HS-27A (cell line): ENCODE measurements around the gene TBC1D14.

Experiments
- DNase-seq: peaks from one replicate; pipeline ENCODE4 v3.0.0-alpha.2; 2012; ENCODE audit warnings: low read depth, missing footprints

Gene TBC1D14, protein sequence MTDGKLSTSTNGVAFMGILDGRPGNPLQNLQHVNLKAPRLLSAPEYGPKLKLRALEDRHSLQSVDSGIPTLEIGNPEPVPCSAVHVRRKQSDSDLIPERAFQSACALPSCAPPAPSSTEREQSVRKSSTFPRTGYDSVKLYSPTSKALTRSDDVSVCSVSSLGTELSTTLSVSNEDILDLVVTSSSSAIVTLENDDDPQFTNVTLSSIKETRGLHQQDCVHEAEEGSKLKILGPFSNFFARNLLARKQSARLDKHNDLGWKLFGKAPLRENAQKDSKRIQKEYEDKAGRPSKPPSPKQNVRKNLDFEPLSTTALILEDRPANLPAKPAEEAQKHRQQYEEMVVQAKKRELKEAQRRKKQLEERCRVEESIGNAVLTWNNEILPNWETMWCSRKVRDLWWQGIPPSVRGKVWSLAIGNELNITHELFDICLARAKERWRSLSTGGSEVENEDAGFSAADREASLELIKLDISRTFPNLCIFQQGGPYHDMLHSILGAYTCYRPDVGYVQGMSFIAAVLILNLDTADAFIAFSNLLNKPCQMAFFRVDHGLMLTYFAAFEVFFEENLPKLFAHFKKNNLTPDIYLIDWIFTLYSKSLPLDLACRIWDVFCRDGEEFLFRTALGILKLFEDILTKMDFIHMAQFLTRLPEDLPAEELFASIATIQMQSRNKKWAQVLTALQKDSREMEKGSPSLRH

DNA sequence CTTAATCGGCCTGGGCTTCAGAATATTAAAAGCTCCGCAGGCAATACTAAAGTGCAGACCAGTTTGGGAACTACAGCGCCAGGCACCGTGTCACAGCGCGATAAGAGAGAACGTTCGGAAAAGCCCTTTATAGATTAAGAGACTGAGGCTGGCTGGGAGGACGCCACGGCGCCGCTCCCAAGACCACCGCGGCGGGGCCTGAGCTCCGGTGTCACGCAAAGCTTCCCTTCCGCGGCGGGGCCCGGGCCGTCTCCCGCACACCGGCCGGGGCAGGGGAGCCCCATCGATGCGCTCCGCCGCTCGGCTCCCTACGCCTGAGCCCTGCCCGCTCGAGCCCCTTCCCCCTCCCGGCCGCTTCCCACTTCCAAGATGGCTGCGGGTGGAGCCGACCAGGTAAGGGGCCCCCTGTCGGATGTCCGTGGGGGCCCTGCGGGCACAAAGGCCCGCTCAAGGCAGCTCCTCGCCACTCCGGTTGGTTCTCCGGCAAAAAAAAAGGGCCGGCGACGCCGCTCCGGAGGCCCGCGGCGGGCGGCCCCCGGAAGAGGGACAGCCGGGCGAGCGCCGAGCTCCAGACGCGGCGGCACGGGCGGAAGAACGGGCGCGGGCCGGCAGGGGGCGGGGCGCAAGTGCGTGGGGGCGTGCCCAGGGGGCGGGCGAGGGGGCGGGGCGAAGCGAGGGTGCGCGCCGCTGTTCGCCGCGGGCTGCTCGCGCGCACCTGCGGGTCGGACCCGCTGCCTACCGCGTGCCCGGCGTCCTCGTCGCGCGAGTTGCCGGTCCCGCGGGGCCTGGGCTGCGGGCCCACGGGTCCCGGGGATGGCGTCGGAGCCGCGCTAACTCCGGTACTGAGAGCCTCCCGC, at the start of gene TBC1D14:
TBC1D14 (plus strand) TSS at position 714 of the 857 bp plus-strand sequence. CDS start 13,564 bp downstream, outside the sequence.
- DNase-seq, result peak; percentile 48

DNA sequence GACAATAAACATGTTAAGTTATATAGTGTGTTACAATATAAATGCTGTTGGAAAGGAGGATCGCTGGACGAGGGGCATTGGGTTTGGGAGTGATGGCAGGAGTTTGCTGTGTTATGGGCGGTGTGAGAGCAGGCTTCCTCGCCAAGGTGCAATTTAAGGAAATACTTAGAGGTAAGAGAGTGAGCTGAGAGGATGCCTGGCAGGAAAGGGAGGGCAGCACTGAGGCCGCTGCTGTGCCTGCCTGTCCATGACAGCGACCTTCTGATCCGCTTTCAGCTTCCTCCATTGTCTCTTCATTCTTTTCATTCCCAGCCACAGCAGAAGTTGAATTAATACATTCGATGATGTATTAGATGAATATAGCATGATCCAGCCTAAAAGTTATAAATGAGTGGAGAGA, 41.2 kb upstream of the TBC1D14 start:
- DNase-seq, result no peak

DNA sequence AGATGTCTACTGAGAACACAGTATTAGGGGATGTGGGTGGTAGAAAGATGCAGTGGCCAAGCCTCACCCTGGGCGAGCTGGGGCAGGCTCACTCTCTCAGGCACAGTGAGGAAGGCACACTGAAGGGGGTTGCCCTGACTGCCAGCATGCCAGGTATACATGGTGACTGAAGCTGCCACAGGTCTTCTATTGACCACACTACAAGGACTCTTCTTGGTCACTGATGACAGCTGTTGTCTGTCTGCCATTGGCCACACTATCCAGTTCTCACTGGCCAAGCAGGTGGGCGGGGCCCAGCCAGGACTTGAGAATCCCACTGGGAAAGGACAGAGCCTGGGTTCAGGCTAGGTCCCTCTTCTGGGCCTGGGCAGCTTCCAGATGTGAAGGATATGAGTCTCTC, 39.7 kb upstream of the TBC1D14 start:
- DNase-seq, result no peak

DNA sequence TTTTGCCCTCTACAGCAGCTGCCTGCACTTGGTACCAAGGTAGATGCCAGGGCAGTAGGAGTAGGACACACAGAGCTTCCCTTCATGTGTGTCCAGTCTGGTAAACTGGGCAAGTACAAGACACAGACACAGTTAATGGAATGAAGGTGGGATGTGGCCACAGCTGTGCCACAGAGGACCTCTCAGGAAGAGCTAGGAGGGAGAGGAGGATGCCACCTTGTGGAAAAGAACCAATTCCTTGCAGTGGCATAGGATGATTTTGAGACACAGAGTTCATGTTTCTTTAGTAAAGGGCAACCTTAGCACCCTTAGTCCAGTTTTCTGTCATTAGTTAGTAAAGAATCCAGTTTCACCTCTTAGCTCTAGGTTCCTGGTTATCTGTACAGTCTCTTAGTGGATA, 36.3 kb upstream of the TBC1D14 start:
- DNase-seq, result no peak

DNA sequence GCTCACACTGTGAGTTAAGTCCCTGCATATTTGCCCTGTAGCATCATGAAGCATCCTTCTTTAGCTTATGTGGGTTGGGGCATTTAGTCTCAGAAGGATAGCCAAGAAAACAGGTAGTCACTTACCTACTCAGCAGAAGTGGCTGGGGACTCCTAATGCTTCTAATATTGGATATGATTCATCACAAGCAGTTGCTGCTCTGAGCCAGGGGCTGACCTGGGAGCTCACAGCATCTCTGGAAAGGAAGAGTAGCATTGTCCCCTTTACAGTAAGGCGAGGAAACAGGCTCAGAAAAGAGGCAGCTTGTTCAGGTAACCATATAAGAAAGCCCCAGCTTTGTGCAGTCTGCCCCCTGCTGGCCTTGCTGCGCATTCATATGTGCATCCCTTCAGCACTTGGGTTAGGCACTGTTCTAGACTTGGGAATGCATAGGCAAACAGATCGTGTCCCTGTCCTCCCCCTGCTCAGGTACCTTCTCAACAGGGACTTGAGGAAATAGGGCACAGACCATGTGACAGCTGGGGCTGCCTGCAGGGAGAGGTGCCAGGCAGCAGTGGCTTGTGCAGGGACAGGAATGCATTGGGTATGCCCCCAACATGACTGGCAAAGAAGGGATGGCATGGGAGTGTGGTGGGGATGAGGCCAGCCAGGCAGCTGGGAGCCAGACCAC, 35.7 kb upstream of the TBC1D14 start:
- peak; percentile 20 for DNase-seq

DNA sequence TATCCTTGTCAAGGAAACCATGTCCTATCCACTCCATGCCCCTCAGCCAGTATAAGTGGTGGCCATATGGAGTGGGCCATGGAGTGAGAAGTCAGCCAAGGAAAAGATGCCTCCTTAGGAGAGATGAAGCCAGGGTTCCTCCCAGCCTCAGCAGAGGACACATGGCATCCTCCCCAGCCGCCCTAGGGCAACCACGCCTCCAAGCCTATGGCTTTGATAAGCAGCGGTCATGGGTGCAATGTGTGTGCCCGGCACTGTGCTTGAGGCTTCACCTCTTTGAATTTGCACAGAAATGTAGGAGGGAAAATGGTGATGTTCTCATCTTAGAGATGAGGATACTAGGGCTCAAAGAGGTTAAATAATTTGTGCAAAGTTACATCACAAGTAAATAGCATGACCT, 34.6 kb upstream of the TBC1D14 start:
- no peak for DNase-seq

DNA sequence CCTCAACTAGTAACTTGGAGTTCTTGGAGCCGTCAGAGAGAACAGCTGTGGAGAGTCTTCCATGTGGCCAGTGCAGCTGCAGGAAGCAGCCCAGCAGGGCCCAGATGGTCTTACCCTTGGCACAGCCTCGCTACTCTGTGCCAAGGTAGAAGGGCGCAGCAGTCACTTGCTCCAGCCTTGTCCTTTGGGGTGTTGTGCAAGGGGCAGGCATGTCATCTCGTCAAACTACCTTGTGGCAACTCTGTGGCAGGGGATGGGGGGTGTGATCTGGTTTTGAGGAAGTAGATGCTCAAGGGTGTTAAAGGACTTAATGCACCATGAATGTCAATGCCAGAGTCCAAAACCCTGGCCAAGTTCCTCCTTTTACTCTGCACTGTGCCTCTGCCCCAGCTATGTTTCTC, 34.2 kb upstream of the TBC1D14 start:
- no peak for DNase-seq

DNA sequence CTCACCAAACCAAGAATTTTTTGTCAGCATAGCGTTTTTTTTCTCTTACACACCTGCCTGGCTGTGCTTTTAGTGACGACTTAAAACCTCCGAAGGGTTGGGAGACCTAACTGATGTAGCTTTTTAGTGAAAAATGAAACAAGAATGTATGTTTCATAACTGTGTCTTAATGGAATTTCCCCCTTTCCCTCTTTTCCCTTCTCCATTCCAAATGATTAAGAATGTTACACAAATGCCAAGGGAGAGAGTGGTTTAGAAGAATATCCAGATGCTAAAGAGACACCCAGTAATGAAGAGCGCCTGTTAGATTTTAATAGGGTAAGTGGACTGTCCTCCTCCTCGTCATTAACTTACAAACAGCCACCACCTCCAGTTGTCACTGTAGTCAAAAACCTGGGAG, 33.2 kb upstream of the TBC1D14 start:
- no peak for DNase-seq

DNA sequence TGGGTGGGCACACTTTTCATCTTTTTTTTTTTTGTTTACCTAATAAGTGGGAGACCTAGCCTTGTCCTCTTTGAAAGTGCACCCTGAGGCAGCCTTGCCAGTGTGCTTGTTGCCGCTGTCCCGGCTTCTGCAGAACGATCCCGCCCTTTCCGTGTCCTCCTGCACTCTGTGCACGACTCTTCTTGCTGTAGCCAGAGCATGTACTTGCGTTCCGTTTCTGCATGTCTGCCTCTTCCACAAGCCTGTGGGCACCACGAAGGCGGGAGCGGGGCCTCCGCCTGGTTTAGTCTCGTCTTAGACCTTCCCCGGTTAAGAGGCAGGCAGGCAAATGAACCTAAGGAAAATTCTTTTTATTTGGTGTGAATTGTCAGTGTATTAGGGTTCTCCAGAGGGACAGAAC, 32.6 kb upstream of the TBC1D14 start:
- no peak for DNase-seq

DNA sequence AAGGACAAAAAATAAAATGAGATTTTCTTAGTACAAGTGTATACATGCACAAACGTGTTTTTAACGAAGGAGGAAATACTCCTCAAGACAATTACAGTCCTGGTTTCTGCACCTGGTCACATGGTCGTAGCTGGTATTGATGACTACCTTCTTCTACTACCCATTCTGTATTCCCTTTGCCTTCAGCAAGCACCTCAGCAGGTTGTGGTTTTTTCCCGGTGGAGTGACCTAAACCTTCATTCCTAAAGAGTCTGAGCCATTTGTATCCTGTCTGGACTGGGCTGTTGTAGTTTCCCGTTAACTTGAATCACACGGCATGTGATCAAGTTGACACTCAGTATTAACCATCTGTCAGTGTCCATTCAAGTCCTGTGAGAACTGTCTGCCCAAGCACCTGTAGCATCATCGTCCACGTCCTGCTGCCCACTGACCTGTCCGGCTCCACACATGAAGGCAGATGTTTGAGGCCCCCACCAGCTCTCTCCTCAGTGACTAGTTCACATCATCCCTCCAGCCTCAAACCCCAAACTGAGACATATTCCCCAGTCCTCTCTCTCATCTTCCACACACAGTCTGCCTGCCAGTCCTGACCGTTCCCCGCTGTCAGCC, 31.1 kb upstream of the TBC1D14 start:
- no peak for DNase-seq

DNA sequence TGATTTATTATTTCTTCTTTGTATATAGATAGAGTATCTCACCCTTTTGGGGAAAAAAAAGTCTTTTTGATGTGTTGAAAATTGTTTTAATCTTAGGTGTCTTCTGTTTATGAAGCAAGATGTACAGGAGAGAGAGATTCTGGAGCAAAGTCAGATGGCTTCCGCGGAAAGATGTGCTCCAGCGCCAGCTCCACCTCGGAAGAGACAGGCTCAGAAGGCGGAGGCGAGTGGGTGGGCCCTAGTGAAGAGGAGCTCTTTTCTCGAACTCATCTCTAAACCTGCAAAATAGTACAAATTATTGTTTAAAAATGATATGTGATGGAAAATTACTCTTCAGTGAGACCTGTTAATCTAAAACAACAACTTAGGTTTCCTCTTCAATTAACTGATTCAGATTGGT, 28.9 kb upstream of the TBC1D14 start:
- no peak for DNase-seq

DNA sequence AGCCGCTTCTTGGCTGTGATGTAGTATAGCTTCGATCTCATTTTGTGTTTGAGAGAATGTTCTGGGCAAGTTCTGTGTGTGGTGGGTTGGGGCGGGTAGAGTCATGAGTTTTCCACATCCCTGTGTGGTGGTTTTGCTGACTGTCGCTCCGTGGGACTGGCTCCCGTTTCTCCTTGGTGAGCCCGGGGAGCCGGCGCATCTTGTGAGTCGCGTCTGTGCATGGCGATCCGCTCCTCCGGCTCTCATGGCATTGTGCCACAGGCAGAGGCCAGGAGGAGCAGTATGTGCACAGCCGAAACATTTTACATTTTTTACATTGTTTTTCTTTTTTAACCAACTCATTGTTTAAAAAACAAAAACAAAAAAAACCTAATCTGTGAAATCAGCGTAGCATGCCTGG, 27.7 kb upstream of the TBC1D14 start:
- no peak for DNase-seq

DNA sequence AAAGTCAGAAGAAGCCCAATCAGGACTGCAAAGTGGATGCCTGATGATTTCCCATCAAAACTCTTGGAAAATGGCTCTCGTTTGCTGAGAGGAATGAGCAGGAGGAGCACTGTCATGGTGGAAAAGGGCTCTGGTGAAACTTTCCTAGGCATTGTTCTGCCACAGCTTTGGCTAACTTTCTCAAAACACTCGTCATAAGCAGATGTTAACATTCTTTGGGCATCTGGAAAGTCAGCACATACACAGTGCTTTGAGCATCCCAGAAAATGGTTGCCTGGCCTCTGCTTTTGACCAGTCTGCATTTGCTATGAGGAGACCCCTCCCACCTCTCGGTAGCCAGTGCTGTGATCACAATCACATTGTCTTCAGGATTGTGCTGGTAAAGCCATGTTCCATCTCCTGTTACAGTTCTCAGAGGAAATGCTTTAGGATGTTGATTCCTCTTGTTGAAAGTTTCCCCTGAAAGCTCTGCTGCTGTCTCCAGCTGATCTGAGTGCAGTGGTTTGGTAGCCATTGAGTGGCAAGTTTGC, 25.2 kb upstream of the TBC1D14 start:
- DNase-seq, result no peak

DNA sequence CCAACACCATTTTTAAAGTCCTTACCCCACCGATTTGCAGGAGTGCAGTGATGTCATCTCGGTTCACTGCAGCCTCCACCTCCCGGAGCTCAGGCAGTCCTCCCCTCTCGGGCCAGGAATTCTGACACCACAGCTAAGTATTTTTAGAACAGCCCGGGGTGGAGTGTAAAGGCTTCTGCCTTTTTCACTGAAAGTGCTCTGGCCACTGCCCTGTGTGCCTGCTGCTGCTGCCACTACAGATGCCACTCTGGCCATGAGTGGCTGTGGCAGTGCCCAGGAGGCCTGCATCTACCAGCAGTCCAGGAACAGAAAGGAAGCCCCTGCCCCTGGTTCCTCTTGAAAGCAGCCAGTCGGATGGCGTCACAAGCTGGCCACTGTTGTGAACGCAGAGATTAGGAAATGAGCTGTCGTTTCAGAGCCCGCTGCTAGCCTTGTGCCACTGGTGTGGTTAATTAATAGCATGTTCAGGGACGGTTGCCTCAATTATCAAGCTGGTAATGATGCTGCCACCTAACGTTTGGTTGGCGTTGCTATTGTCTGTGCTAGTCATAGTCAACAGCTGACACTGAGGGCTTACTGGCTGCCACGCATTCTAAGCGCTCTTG, 23.6 kb upstream of the TBC1D14 start:
- no peak for DNase-seq

DNA sequence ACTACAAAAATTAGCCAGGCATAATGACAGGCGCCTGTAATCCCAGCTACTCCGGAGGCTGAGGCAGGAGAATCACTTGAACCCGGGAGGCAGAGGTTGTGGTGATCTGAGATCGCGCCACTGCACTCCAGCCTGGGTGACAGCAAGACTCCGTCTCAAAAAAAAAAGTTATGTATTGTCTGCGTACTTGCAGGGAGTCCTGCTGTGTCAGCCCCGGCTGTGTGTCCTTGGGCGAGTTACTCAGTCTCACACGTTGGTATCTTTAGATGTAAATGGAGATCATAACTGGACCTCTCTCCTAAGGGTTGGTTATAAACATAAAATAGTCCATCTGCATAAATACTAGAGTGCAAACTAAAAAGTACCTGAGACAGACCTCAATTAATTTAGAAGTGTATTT, 22.7 kb upstream of the TBC1D14 start:
- no peak for DNase-seq

DNA sequence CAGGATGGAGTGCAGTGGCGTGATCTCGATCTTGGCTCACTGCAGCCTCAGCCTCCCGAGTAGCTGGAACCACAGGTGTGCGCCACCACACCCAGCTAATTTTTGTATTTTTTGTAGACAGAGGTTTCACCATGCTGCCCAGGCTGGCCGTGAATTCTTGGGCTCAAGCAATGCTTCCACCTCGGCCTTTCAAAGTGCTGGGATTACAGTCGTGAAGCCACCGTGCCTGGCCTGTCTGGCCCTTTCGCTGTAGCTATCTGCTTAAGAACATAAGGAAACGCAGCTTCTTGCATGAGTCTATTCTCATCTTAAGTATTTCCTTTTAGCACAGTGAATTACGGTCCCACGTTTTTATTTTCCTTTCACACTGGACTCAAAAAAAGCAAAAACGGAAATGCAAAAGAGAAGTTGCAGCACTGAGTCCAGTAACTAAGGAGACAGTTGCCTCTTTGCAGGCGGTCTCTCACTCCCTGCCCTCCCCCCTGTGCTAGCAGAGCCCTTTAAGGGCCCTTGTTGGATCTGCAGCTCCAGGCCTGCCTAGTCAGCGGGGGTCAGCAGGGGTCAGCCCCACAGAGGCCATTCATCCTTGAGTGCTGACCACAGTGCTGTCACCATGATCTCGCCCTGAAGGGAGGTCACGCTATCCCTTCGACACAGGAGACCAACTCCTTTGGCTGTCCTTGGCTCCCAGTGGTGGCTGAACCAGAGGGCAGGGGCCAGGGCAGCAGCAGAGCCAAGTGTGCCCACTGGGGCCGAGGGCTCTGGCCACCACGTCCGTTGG, 21.8 kb upstream of the TBC1D14 start:
- DNase-seq, result no peak

DNA sequence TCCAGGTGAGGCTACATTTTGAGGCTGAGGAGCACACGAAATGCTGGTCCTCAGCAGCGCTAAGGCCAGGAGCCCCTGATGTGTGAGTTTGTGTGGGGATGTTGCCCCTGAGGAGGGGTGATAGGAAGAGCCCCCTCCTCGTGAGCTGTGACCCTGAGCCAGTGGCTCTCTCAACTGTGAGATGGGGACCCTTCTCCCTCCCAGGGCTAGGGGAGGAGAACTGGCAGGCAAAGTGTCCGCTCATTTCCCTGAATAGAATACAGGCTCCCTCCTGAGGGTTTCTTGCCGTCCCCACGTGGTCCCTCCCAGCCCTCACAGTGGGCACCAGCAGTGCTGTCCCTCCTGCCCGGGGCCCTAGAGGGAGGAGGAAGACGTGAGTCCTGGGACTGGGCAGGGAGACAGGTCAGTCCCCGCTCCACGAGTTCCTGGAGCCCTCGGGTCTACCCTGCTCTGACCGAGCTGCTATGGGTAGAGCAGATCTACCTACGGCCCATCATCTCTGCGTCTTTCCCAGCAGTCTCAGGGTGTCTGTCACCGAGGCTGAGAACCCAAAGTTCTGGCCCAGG, 21.0 kb upstream of the TBC1D14 start:
- no peak for DNase-seq

DNA sequence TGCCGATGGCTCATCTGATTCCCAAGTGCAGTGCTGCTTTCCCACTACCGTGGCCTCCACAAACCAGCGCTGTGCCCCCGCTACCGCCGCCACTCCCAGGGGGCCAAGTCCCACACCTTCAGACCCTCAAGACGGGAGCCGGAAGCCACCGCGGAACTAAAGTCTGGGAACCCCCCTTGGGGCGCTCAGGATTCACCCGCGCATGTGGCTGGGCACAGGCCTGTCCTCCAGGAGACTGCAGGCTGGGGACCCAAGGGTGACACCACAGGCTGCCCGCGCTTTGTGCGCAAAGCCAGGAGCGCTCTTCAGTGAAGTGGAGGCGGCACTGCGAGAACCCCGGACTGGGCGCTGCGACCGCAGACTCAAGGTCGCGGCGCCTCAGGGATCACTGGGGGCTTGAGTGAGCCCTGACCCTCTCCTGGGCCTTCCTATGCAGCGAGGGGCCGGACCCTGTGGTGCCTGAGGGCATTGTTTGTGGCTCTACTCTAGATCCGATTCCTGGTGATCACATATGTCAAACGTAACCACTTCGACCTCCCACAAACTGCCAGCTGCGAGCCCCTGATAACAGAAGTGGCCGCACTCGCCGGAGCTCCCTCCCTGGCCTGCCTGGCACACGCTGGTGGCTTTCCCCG, 20.4 kb upstream of the TBC1D14 start:
- no peak for DNase-seq

DNA sequence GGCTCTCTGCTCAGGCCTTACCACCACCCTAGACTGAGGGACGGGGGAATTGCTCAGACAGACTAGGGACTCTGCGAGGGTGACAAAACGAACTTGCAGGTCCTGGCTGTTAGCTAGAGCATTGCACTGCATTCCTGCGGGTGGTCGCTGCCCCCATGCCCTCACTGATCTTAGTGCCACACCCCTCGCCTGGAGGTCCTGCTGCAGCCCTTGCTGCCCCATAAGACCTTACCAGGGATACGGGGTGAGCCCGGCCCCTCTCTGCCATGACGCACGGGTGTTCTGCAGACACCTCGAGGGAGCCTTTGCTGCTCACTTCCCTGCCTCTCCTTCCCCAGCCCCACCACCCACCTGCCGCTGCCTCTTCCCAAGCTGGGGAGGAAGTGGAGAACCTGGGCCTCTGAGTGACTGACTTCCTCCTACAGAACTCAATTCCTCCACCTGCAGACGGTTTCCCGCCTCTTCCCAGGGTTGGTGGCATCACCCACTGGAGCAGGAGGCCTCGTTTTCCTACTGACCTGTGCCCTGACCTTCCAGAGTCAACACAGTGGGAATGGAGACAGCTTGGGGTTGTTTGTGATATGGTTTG, 19.8 kb upstream of the TBC1D14 start:
- no peak for DNase-seq
